Endothelial cell of umbilical vein (primary cell): Measurements from ENCODE around the gene LAD1.

Experiments
- EZH2 ChIP-seq: IDR thresholded peaks from 2 replicates; pipeline ENCODE4 v1.6.1; 2012; ENCODE audit warnings: borderline replicate concordance, low read depth, mild to moderate bottlenecking, moderate library complexity, low read length, inconsistent platforms; ENCODE audit not compliant: severe bottlenecking
- TF ChIP-seq, protein P1 (sequence below), 2 donors: IDR thresholded peaks; 1 replicate in 1 of 2; 2 replicates in 1 of 2; pipeline ENCODE4 v1.5.1; 2011; ENCODE audit warnings: low read length in 2 of 2, mild to moderate bottlenecking in 2 of 2, moderate library complexity in 2 of 2, control low read depth in 1 of 2, inconsistent platforms in 1 of 2, low read depth in 1 of 2; ENCODE audit not compliant: insufficient read depth in 1 of 2; ENCODE audit errors: extremely low read depth in 1 of 2

DNA sequence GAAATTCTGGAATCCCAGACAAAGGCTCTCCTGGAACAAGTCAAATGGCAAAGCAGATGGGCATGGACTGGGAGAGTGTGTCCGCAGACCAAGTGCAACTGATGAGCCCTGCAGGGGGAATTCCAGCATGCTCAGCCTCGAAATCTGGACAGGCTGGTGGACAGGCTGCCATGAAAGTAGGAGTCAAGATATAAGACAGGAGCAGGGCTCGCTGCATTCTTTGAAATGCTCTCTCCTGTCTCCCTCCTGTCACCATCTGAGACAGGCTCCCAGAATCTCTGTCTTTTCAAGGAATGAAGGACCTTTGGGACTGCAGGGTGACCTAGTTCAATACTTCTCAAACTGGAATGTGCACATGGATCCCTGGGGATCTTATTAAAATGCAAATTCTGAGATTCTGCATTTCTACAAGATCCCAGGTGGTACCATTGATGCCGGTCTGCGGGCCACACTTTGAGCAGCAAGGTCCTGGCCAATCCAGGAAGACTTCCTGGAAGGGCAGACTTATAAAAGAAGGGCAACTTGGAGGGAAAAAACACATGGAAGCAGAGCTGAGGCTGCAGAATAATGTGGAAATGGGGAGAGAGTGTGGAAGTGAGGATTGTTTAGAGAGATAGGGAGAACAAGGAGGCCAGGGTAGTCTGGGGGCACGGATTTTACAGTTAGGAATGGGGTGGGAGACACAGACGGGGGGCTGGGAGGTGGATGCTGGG lies 51.5 kb downstream of the LAD1 start:
- TF ChIP-seq, protein P1, sequence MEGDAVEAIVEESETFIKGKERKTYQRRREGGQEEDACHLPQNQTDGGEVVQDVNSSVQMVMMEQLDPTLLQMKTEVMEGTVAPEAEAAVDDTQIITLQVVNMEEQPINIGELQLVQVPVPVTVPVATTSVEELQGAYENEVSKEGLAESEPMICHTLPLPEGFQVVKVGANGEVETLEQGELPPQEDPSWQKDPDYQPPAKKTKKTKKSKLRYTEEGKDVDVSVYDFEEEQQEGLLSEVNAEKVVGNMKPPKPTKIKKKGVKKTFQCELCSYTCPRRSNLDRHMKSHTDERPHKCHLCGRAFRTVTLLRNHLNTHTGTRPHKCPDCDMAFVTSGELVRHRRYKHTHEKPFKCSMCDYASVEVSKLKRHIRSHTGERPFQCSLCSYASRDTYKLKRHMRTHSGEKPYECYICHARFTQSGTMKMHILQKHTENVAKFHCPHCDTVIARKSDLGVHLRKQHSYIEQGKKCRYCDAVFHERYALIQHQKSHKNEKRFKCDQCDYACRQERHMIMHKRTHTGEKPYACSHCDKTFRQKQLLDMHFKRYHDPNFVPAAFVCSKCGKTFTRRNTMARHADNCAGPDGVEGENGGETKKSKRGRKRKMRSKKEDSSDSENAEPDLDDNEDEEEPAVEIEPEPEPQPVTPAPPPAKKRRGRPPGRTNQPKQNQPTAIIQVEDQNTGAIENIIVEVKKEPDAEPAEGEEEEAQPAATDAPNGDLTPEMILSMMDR (IDR thresholded peaks at IDR 0.05; ENCODE audit: extremely low read depth in 1 of 2, insufficient read depth in 1 of 2, low read depth in 1 of 2, low read length in 2 of 2): no peak
- TF ChIP-seq EZH2: no peak
